Ovary (tissue), 9 donors: Measurements from ENCODE around the gene HECW1. TPM values are rescaled to one million over a fixed set of nuclear protein-coding genes. Genes with fewer than 3 reads are reported as not detected.

ENCODE experiments used
- DNase-seq, 5 donors: peaks; one replicate each; pipeline ENCODE4 v3.0.0-alpha.2; 2019 to 2020
- H3K27ac ChIP-seq, 2 donors: fragments of 200-600 bp; one replicate each; pipeline versions ENCODE4 v1.5.1 to v1.8.0; 2019 to 2022
- H3K27me3 ChIP-seq: fragments of 200-600 bp; one replicate; pipeline ENCODE4 v1.8.0; 2022
- H3K36me3 ChIP-seq: fragments of 200-600 bp; sonication (generic); one replicate; pipeline ENCODE4 v1.5.1; 2019
- H3K4me1 ChIP-seq: one replicate; pipeline ENCODE4 v1.8.1; 2013; ENCODE audit warnings: mild to moderate bottlenecking, moderate library complexity; ENCODE audit not compliant: insufficient read depth
- H3K4me3 ChIP-seq: fragments of 200-600 bp; sonication (generic); one replicate; pipeline ENCODE4 v1.5.1; 2017
- H3K9me3 ChIP-seq, 2 donors: fragments of 200-600 bp in 1 of 2; sonication (generic) in 1 of 2; one replicate each; pipeline versions ENCODE4 v1.5.1 to v1.8.1; 2013 to 2019; ENCODE audit warnings: mild to moderate bottlenecking in 1 of 2, moderate library complexity in 1 of 2
- CTCF ChIP-seq, 3 donors: fragments of 450-650 bp in 2 of 3; fragments of 200-600 bp in 1 of 3; IDR thresholded peaks; one replicate each; pipeline versions ENCODE4 v1.5.1 to v1.8.0; 2016 to 2022; ENCODE audit warnings: antibody characterized with exemption in 3 of 3, mild to moderate bottlenecking in 1 of 3
- EP300 ChIP-seq: sonication (generic); formaldehyde crosslinking; IDR thresholded peaks from one replicate; pipeline ENCODE4 v1.6.1; 2017; ENCODE audit warnings: antibody characterized with exemption
- POLR2A ChIP-seq: fragments of 450-650 bp; IDR thresholded peaks from one replicate; pipeline ENCODE4 v1.6.1; 2017; ENCODE audit warnings: antibody characterized with exemption, mild to moderate bottlenecking, moderate library complexity
- WGBS, 3 donors: extraction: QIAGEN DNeasy Blood & Tissue Kit in 1 of 3; methylation state at CpG; one replicate each; pipeline versions ENCODE4 v1.1.5 to v1.1.7; 2013 to 2017; 5-methylcytosine and 5-hydroxymethylcytosine counted together
- intact Hi-C, 4 donors: fragments of 100-400 bp; cut with DNase I; formaldehyde crosslinking; loops; one replicate each; pipeline versions ENCODE4 v1.11.0 to v1.15.1; 2022 to 2023
- polyA plus RNA-seq, 2 donors: library from polyadenylated mRNA; stranded (reverse); fragments of 200-250 nt in 1 of 2; fragments of 350-450 nt in 1 of 2; fragmentation: Illumina TruSeq in 1 of 2; extraction: RNeasy Lipid Tissue Mini Kit (QIAGEN cat#74804) in 1 of 2; gene quantifications; one replicate each; pipeline ENCODE4 v1.2.3, GENCODE V29; 2013 to 2014
- total RNA-seq, 7 donors: library from RNA; depleted of rRNA in 2 of 7; stranded (reverse); fragments of >200 nt in 2 of 7; fragmentation: NEBNext Ultra II Directional in 3 of 7; extraction: Animal tissue kit (Norgen Biotek cat#: 25700) in 3 of 7; gene quantifications; one replicate each; pipeline versions ENCODE4 v1.1.0 to v1.2.4, GENCODE V29; 2016 to 2023
- donor health status: DM: no; HTN: no; CAD: no; lungs with moderate emphysema.
- donor health status: DM: no; HTN: no; CAD: no.
- donor health status: Bipolar disorder and iron deficiency.
- donor health status: DM: yes; HTN: yes; CAD: no.
- donor health status: DM: no; HTN: no; CAD: no.
- donor health status: DM: yes; HTN: yes; CAD: no.

Gene HECW1
- total and polyA plus RNA-seq, 9 donors = 0.31 to 6.4 (median 1.8) TPM; not detected in 1

DNA sequence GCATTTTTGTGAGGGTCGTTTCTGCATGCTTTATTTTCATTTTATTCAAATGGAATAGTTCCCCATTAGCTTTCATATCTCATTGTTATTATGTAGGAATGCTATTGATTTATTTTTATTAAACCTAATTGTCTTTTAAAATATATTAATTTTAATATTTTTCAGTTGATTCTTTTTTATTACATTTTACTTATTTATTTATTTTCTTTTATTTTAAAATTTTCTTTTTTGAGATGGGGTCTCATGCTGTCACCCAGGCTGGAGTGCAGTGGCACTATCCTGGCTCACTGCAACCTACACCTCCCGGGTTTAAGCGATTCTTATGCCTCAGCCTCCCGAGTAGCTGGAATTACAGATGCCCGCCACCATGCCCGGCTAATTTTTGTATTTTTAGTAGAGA lies 463.1 kb downstream of the HECW1 start:
- WGBS, 3 donors = 86 to 89% (median 88%) methylated on average over 6 of the region's 6 CpGs
- TF ChIP-seq EP300 (no peak), POLR2A (no peak), CTCF (IDR thresholded peaks at IDR 0.05) (no peak)
- H3K4me1 ChIP-seq = no peaks in the 10 kb centered on the region
- no peak overlapping the region for H3K27ac ChIP-seq
- no peak overlapping the region for H3K4me3 ChIP-seq
- H3K27me3 ChIP-seq = no peaks in the 10 kb centered on the region
- no peak for DNase-seq
- intact Hi-C loops = no loop called here
- H3K9me3 ChIP-seq = no peaks in the 10 kb centered on the region
- H3K36me3 ChIP-seq = no peaks in the 10 kb centered on the region

DNA sequence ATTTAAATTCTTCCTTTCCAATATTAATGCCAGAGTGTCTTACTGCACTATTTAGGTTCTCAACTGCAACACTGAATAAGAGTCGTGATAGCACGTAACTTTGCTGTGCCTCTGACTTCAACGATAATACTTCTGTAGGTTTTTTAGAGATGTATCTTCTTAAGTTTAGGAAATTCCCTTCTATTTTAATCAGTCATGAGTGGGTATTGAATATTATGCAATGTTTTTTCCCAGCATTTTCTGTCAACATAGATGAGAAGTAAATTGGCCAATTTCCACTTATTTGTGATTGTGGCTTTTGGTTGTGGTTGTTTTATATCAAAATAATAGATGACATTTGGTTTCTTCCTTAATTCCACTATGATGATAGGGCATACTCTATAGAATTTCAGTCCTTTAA lies 463.8 kb downstream of the HECW1 start:
- Histone ChIP-seq H3K9me3 (no peaks in the 10 kb centered on the region), H3K36me3 (no peaks in the 10 kb centered on the region), H3K27me3 (no peaks in the 10 kb centered on the region), H3K27ac (no peak overlapping the region), H3K4me3 (no peak overlapping the region), H3K4me1 (no peaks in the 10 kb centered on the region)
- TF ChIP-seq POLR2A (no peak), CTCF (IDR thresholded peaks at IDR 0.05) (no peak)
- intact Hi-C loops = no loop called here
- WGBS, 3 donors = 90 to 98% (median 94%) methylated on average over 3 of the region's 3 CpGs
- no peak for DNase-seq

GRCh38 chr7:43577485-43577951 lies 465.1 kb downstream of the HECW1 start:
- no peak for DNase-seq
- no peaks in the 10 kb centered on the region for H3K4me1 ChIP-seq
- no peaks in the 10 kb centered on the region for H3K36me3 ChIP-seq
- no peak overlapping the region for H3K27ac ChIP-seq
- no peak for TF ChIP-seq POLR2A
- no peak for TF ChIP-seq EP300
- TF ChIP-seq CTCF (IDR thresholded peaks at IDR 0.05) = no peak
- H3K4me3 ChIP-seq = no peak overlapping the region
- H3K27me3 ChIP-seq = no peaks in the 10 kb centered on the region
- WGBS, 3 donors = 74 to 78% (median 76%) methylated on average over 6 of the region's 6 CpGs
- no peaks in the 10 kb centered on the region for H3K9me3 ChIP-seq
- intact Hi-C loops = no loop called here

DNA sequence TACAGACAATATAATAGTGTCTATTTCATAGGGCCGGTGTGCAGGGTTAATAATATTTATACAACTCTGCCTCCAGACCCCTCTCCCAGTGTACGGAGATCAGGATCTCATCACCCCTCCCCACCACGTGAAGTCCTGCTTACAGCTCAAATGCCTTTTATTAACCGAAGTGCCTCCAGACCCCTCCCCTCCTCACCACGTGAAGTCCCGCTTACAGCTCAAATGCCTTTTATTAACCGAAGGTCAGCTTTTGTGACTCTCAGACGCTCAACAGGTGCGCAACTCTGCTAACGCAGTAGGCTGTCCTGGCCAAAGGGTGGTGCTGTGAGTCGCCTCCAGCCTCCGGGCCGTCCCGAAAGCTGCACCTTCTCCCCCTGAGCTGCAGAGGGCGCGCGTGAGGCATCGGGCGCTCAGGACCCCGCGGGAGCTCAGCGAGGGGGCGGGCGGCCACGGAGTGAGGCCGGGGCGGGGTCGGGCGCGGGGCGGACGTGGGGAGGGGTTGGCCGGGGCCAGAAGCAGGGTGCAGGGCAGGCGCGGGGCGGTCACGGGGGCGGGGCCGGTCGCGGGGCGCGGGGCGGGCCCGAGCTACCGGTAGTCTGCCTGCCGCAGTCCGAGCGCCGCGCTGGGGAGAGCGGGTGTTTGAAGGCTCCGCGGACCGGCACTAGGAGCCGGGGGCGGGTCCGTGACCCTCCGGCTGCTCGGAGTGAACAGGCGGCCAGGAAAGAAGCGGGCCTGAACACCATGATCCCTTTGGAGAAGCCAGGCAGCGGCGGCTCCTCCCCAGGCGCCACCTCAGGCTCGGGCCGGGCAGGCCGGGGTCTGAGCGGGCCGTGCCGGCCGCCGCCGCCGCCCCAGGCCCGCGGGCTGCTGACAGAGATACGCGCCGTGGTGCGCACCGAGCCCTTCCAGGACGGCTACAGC lies 470.3 kb downstream of the HECW1 start, which contains the start of gene STK17A:
Gene STK17A (plus strand): TSS at position 606 of the 921 bp plus-strand sequence. CDS start 136 bp downstream, at position 742.
- peak within 1 kb of the TSS; percentile 76 to 93 for H3K27ac ChIP-seq
- peak; percentile 86 to 95 (median 91) for DNase-seq
- 1 to 2% (median 1%) methylated on average over 65 to 83 of the region's 83 CpGs for WGBS, 3 donors
- peaks cover 4% of the 10 kb centered on the region for H3K4me1 ChIP-seq
- H3K4me3 ChIP-seq = peak within 1 kb of the TSS; percentile 81
- no peaks in the 10 kb centered on the region for H3K9me3 ChIP-seq
- TF ChIP-seq EP300 = no peak
- TF ChIP-seq CTCF (IDR thresholded peaks at IDR 0.05) = peak; percentile 80 to 99 (median 99)
- peak; percentile 53 for TF ChIP-seq POLR2A
- intact Hi-C loops = loop anchor here (2.0 to 10.0 kb wide), 7 partner anchors 62 to 260 kb away; no protein-coding TSS in a partner anchor
- H3K36me3 ChIP-seq = no peaks in the 10 kb centered on the region
- H3K27me3 ChIP-seq = no peaks in the 10 kb centered on the region
